ENCODE results near the gene PRDM16.

The PRDM16 gene

DNA sequence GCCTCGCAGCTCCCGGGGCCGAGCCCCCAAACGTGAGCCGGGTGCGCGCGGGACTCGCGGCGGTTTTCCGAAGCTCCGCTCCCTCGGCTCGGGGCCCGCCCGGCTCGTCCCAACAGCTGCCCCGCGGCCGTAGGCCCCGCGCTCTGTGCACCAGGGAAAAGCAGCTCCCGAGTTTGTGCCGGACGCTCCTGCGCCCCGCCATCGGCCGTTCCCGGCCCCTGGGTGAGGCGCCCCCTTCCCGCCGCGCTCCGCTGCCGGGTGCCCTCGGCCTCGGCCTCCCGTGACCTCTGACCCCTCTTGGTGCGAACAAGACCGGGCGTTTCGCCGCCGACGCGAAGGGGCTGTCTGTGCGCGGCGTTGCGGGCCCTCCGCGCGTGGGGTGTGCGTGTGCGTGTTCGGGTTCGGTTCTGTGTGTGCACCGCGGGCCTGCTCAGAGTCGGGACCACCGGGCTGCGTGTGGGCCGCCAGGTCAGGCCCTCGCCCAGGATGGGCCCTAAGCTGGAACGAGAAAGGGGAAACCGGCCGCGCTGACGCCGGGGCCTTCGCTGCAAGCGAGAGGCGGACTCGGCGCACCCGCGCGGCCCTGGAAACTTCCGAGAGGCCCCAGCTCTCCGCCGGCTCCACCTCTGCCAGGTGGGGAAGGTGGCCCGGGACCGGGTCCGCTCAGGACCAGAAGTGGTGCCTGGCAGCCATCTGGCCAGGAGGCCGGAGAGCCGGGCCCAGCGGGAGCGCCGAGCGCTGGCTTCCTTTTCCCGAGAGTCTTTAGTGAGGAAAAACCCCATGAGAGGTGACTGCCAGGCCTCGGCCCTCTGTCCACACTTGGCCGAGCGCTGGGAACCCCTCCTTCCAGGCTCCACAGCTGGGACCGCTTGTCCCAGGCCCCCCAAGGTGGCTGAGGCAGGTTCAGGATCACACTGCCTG, 1.9 kb downstream of the PRDM16 start:
- DNase-seq = no peak

DNA sequence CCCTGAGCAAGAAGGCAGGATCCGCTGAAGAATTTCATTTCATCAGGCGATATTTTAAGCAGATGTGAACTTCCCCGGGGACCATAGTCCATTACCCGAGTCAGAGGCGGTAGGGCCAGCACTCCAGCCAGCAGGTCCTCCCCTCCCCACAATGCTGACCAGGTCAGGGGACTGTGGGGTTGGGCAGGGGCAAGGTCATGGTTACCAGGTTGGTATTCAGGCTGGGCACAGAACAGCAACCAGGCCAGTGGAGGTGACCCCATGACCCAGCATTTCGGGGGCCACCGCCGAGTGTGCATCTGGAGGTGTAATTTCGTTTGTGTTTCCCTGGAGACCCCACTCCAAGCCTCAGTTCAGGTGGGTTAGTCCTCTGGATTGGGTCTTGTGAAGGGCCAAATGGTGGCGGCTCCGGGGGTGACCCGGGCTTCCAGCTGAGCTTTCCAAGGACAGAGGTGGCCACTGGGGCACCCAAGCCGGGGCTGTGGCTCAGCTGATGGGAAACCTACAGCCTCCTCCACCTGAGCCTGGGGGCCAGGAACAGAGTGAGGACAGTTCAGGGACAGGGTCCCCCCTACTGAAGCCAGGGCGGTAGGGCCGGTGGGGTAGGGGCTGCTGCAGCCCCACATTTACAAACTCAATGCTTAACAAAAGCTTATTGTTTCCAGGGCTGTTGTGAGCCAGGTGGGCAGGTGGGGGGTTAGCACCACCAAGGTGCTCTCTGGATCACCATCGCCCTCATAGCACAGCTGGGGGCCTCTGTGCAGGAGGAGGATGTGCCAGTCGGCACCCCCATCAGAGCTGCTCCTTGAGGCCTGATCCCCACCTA, 2.8 kb downstream of the PRDM16 start:
- DNase-seq = no peak

DNA sequence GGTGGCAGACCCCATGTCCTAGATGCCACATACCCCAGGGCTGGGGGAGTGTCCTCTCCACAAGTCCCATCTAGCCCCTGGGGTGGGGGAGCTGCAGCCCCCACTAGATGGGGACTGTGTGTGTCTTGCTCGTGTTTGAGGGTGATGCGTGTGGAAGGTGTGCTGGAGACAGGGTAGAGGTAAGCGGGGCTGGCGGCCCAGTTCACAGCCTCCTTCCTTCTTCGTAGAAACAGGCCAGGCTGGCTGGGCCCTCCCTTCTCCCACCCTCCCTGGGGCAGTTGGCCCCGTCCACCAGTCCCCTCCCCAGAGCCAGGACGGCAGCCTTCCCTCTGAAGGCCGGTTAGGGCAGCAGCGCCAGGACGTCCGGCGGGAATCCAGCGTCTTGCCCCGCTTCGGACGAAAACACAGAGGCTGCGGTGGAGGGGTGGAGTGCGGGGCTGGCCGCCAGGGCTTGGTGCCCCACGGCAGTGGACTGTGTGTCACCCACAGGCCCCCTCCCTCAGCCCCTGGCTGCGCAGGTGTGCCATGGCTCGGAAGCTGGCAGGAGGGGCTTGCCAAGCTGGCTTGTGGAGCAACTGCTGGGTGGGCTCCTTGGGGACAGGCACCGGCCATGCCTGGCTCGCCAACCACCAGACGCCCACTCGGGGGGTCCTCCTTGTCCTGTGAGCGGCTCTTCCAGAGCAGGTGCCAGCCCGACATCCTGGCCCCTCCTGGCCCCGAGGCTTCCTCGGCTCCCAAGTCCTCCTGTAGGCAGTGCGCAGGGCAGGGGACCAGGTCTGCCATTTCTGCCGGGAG, 3.6 kb downstream of the PRDM16 start:
- DNase-seq = no peak

- no peak for DNase-seq
These were observed 4.1 kb downstream of the PRDM16 start for GRCh38 chr1:3073186-3073488.

DNA sequence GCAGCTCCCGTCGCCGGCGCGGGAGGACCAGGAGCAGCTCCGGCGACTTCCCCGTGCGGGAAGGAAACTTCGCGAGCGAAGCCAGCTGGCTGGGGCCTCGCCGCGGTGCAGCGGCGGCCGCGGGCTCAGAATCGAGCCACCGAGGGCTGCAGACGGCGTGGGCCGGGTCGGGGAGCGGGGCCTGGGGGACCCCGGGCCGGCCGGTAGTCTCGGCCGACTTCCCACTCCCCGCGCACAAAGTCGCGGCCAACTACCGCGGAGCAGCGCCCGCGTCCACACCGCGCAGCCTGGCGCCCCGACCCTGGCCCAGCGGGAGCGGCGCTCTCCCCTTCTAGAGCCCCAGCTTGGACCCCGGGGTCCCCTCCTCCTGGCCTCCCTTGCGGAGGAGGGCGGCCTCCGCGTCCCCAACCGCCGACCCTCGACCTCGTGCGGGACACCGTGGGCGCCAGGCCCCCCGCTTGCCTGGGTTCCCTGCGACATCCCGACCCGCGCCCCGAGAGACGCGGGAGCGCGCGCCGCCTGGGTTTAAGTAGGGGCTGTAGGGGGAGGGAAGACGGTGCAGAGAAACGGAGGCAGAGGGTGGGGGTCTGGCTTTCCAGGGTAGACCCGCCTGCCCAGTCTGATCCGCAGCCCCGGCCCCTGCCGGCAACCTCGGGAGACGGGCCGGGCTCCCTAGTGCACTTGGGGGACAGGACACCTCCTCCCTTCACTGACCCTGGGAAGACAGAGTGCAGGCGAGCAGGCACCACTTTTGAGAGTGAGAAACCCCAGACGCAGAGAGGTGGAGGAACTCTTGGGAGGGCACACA, 4.7 kb downstream of the PRDM16 start:
- DNase-seq = no peak

DNA sequence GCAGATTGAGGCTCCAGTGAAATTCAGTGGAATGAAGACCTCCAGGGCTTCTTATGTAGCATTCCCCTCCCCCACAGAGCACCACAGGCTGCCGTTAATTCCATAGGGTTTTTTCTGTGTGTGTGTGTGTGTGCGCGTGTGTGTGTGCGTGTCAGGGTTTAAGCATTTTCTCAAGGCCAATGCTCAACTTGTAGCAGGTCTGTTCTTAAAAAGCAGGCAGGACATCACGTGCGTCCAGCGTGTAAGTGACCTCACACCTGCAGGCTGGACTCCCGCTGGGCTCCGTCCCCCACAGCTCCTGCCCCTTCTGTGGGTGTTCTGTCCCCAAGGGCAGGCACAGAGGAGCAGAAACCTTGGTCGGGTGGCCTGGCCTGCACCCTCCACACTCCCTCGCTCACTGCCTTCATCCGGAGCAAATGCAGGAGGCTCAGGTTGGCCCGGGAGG, 5.3 kb downstream of the PRDM16 start:
- DNase-seq = no peak

- DNase-seq = no peak
These were observed 5.8 kb downstream of the PRDM16 start for GRCh38 chr1:3074800-3075199.

- no peak for DNase-seq
These were observed 6.8 kb downstream of the PRDM16 start for GRCh38 chr1:3075666-3076362.

GRCh38 chr1:3076363-3076740, 7.3 kb downstream of the PRDM16 start:
- DNase-seq = no peak

DNA sequence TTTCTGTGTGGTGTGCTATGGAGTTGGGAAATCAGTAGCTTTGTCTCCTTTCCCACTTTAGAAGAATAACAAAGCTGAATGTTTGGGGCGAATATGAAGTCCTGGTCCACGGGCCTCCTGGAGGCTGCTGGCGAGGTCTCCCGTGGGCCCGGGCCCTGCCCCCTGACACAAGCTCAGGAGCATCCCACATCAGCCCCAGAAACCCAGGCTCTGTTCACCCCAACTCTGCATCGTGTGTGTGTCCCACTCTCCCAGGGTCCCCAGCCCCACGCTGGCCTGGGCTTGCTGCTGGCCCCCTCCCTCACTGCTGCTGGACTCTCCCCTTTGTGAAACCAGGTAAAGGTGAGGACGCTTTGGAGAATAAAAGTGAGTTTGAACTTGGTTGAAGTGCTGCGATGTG, 8.1 kb downstream of the PRDM16 start:
- DNase-seq = no peak

DNA sequence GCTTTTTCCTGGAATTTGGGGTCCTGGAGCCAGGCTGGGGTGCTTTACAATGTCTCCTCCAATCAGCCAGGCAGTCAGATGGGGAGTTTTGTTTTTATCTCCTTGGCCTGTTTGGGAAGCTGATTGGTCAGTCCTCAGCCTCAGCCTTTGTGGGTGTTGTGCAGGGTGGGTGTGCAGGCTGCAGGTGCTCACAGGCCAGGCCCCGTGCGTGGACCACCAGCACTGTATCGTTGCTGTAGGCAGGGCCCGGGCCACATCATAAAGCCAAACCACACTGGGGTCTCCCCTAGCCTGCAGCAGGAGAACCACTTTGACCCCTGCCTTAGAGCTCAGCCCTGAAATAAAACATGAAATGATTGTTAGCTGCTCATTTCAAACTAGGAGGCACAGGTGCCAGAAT, 8.6 kb downstream of the PRDM16 start:
- no peak for DNase-seq

DNA sequence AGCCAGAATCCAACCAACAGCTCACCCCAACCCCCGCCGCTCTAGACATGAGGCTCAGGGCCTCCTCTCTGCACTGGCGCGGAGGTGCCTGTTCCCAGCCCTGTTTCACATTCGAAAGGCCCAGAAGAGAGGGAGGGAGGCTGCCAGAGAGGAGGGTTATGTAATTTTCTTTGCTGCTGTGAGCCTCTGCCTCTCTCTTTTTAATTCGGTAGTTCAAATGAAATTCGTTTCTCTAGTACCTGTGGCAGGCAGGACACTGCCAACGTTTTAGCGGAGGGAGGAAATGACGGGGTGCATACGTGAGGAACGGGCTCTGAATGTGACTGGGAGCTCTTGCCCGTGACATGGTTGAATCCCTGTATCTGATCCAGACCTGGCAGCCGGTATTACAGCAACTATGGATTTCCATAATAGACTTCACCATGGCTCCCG, 9.4 kb downstream of the PRDM16 start:
- DNase-seq = no peak

GRCh38 chr1:3078871-3079270, 9.9 kb downstream of the PRDM16 start:
- no peak for DNase-seq

- no peak for DNase-seq
These were observed 10.5 kb downstream of the PRDM16 start for GRCh38 chr1:3079381-3080052.

- DNase-seq = no peak
These were observed 11.3 kb downstream of the PRDM16 start for GRCh38 chr1:3080053-3080955.

- DNase-seq = no peak
These were observed 12.2 kb downstream of the PRDM16 start for GRCh38 chr1:3081171-3081683.

DNA sequence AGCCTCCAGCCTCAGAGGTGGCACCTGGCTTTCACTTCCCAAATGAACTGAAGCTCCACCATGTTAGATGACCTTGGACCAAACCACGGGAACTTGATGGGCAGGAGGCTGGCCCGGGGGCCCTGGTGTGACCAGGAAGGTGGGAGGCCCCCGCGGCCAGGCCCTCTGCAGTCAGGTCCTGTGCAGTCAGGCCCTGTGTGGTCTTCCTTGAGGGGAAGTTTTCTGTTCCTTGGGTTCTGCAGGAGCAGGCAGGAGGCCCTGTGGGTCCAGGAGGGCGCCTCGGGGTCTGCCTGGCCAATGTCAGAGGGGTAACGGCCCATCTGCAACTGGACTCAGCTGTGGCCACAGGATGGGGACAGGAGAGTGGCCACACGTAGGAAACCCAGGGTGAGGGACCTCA, 13.0 kb downstream of the PRDM16 start:
- DNase-seq = no peak

- DNase-seq = no peak
These were observed 13.8 kb downstream of the PRDM16 start for GRCh38 chr1:3082571-3083516.

GRCh38 chr1:3084154-3084553, 15.2 kb downstream of the PRDM16 start:
- no peak for DNase-seq

Measured in SIG-M5 (cell line).